Kidney capillary endothelial cell (primary cell): ENCODE data around the gene RHOF.

Source experiments
- DNase-seq: peaks from one replicate; pipeline ENCODE4 v3.0.0-alpha.2; 2018; ENCODE audit warnings: low spot score

The RHOF gene

DNA sequence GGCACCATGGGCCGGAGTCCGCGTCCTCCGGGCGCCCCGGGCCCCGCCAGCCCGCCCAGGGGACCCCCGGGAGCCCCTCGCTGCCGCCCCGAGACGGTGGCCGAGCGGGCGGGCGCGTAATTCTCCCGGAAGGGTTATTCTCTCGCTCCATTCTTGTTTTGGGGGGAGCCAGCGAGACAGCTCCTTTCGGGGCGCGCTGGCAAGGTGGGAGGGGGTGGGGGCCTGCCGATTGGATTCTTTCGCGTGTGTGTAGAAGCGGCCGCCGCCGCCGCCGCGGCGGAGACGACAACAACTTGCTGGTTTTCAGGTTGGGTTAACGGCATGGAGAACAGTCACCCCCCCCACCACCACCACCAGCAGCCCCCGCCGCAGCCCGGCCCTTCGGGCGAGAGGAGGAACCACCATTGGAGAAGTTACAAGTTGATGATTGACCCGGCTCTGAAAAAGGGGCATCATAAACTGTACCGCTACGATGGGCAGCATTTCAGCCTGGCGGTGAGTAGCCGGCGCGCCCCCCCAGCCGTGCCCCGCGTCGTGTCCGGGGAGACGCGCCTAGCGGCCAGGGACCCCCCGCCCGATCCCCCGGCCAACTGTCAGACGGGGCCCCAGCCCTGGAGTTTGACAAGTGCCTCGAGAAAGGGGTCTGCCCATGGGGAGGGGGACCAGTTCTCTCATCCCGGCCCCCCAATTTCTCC is 11.1 kb upstream of the RHOF start:
- no peak for DNase-seq

- no peak for DNase-seq
Measured at GRCh38 chr12:121803861-121804416, 10.5 kb upstream of the RHOF start, which contains the start of gene SETD1B. TSS of gene SETD1B (plus strand) at chr12:121804009. CDS start at chr12:121804738, 729 bp downstream.

DNA sequence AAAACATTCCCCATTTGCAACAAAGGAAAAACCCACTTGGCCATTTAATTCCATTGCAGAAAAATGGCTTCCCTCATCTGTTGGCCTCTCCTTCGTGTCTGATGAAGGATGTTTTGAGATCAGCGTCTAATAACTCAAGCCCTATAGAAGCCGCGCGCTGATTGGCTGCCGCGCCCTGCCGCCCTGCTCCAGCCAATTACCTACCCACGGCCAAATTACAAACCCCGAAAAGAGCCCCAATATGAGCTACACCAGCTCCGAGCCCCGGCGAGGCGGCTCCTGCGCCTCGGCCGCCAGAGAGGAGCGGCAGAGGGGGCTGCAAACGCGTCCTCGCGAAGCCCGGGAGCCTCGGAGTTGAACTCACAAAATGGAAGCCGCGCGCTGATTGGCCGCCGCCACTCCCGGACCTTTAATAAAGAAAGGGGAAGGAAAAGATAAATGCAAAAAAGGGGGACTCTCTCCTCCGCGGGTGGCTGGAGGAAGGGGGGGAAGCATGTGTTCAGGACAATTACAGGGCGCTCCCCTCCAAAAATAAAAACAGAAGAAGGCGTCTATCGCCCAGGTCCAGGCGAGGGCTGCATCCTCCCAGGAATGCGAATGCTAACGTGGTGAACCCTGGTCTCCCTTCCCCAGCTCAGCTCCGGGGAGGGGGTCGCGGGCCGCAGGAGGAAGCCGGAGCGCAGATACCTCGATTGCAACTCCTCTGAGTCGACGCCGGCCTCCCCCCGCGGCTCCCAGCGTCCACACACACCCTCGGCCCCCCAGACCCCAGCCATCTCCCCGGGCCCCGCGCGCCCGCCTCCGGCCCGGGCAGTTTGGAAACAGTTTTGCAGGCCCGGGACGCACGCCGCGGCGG is 9.6 kb upstream of the RHOF start:
- DNase-seq: peak; percentile 89

DNA sequence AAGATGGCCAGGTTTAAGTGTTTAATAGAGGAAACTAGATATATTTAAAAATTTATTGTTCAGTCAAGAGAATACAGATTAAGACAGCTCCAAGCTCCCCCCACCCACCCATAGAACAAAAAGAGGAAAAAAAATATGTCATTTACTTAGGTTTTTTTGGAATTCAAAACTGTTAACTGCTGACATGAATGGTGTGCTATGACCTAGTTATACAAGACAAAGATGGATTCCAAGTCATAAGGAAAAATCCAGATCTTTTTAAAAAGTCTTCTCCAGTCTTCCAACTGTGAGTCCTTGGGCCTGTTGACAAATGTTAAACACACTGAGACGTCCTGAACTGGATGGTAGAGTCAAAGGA is 9.0 kb upstream of the RHOF start:
- no peak for DNase-seq

GRCh38 chr12:121801595-121802484 is 8.4 kb upstream of the RHOF start:
- DNase-seq: peak; percentile 67

DNA sequence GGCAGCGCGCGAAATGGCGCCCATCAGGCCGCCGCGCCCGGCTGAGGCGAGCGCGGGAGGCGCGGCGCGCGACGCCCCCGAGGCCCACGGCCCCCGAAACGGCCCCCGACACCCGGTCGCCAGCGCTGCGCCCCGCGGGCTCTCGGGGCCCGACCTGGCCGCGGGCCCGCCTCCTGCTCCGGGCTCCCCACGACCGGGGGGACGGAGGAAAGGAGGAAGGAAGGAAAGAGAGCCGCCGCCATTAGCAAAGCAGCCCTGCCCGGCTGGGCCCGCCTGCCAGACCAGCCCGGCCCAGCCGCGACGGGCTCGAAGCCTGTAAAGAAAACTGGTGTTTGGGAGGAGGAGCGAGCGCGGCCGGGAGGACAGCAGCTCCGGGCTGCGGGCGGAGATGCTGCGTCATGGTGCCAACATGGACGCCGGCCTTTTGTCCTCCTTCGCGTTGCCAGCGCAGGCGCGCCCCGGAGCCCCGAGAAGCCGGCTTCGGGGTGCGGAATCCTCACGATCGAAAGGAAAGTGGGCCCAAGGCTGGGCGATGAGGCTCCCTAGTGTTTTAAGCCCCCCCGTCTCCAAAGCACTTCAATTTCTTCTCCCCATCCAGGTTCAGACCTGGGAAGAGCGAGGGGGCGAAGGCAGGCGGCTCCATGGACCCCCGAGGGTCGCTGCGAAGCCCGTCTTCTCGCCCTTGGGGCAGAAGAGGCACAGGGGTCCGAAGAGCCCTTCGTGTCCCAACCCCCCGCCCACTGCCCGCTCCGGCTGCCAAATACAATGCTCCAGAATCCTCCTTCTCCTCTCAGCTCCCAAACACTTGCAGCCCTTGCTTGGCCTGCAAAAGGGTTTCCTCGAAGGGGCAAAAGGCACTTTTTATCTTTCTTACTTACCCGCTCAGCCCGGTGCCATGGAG is 7.5 kb upstream of the RHOF start:
- DNase-seq: no peak

DNA sequence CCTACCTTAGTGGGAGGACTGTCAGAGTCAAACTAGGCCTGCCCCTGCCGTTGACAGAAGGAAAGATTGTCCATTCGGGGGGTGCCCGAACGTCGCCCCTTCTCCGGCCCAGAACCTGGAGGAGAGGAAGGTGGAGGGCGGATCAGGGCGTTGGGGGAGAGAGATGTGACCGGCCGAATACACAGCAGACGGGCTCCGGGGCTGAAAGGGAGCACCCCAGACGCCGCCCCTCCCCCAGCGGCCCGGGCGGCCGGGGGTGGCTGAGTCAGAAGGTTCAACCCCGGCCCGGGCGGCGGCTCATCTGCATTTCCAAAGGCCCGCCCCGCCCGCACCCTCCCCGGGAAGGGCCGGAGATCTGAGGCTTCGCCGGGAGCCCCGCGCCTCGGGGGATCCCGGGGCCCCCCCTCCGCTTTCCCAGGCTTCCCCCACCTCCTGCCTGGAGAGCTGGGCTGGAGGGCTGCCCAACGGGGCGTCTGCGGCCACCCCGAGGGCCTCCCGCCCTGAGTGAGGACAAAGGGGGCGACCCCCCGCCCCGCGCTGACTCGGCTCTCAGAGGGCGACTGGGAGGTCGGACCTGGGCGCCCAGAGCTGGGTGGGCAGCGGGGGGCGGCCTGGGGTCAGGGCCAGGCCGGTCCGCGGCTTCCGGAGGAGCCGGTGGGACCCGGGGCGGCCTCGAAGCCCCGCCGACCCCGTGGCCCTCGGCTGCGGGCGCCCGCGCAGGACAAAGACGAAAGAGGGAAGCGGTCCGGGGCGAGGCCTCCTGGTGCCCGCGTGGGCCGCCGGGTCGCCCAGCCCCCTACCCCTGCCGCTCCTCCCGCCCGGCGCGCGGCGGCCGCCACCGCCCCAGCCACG is 6.6 kb upstream of the RHOF start:
- DNase-seq: no peak

DNA sequence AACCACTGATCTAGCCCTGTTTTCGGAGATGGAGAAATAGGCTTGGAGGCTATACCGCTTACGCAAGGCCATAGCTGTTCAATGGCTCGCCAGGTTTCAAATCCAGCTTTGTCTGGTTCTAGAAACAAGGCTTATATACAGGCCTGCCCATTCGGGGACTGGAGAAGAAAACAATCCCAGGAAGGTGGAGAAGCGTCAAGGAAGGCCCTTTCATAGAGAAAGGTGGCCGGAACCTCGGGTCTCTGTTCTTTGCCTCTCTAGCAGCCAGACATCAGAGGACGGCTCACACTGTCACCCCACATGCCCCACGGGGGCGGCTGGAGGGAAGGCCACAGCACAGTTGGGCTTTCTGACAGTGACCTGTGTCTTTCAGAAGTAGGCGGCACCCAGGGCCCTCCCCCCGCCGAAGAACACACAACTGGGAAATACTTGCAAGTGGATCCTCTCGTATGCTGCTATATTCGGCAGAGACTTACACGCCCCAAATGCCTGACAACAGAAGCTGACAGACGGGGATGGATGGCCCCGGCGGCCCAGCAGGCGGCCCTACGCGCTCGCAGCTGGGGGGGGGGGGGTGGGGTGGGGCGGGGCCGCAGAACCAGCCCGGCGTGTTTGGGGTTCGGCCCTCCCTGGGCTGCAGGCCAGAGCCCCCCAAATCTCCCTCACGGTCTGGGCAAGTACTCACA is 5.8 kb upstream of the RHOF start:
- no peak for DNase-seq

GRCh38 chr12:121798787-121799155 is 5.3 kb upstream of the RHOF start:
- no peak for DNase-seq

DNA sequence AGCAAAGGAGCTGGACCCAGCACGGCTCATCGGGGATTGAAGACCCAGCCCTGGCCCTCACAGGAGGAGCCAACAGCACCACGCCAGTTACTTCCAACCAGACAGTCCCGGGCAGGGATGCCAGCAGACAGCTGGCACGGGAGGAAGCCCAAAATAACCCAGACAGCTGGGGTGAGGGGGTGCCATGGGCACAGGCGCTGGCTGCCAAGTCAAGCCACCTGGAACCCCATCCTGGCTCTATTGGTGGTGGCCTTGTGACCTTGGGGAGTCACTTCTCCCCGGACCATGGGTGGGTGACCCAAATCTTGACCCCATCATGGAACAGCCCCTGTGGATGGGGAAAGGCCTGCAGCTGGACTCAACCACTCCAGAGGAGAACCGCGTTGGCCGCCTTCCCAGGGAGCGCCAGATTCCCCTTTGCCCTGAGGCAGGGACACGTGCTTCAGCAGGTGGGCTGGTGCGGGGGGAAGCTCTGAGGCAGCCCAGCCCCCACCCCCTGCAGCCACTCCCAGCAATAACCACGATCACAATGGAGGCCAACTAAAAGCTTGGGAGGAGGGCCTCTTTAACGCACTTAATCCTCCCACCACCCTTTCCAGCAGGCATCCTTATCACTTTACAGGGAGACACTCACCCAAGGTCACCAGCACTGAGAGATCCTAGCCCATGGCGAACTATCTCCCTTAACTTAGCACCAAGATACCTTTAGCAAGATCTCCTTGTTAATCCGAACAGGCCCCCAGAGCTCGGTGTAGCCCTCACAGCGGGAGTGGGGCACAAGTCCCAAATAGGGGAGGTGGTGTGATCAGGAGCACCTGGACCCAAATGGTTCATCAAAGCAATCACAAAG is 4.7 kb upstream of the RHOF start:
- DNase-seq: no peak

DNA sequence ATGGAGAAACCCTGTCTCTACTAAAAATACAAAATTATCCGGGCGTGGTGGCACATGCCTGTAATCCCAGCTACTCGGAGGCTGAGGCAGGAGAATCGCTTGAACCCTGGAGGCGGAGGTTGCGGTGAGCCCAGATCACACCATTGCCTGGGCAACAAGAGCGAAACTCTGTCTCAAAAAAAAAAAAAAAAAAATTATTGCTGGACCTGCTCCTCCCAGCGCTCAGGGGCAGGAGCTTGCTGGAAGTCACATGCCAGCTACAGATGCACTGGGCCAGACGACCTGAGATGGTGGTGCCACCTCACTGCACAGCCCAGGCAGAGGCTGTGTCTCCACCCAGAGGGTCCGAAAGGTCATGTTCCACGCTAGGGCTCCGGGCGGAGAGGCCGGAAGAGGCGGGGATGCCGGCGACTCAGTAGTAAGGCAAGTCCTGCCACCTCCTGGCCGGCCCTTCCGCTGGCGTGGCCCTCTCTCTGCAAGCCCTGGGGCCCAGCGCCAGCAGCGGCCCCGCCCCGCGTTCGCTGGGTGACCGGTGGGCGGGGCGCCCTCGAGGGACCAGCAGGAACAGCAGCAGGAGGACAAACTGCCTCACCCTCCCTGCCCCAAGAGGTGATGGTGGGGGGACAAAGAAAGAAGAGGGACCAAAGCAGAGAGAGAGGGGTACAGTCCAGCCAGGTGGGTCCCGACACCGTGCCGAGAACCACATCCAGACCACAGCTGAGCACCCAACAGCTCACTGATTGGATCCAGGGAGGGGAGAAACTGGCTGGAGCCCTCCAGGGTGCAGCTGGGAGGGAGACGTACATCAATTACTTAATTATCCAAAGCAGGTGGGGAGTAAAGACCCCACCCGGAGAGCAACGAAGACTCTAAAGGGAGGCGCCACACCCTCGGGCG is 3.6 kb upstream of the RHOF start:
- DNase-seq: peak; percentile 91

DNA sequence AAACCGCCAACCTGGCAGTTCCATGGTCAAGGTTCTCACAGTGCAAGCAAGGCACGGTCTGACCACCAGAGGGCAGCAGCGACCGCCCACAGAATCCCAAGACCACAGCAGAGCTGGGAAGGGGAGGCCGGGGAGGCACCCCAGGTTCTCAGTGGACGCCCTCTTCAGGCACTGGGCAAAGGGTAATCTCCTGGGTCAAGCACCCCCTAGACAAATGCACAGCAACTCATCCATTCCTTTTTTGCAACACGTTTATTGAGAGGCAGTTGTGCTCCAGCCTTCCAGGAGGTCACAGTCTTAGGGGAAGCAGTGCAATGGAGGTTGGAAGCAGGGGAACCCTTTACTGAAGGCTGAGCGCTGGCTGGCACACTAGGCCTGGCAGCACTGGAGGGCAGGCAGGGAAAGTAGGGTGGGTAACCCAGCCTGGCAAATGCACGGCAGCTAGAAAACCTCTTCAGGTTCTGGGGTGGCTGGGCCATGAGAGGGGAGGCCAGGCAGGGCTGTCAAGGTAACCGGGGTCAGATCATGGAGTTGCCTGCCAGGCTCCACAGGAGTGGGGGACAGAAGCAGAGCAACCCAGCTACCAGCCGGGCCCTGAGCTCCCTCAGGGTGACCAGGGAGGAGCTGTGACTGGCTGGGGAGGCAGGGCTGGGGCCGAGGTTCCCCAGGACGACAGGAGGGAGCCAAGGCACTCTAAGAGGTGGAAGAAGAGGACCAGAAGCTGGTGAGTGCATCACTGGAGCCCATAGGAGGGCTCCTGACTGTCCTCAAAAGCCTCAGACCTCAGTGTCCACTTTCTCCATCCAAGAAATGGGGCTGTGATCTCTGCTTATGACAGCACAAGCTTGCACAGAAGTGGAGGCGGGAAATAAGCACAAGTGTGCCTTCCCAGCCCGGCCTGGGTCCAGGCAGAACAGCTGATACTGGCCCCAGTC is 1.8 kb upstream of the RHOF start:
- peak; percentile 83 for DNase-seq

DNA sequence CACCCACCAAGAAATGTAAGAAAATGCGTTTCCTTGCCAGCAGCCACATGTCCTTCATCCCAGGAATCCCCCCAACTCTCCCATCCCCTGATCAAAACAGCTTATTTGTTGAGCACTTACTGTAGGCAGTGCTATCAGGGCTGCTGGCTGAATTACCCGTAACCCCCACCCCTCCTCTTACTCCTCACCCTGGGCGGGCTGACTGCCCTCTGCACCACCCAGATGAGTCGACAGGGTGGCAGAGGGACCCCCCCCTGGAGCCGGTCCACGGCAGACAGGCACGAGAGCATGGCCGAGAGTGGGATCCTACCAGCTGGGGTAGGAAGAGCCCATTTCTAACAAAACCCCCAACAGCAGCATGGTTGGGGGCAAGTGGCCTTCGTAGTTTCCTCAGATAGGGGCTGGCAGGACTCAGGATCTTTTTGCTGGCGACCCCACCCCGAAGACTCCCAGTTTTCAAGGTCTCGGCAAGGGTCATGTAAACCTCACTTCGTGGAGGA is 1.1 kb upstream of the RHOF start:
- DNase-seq: no peak

DNA sequence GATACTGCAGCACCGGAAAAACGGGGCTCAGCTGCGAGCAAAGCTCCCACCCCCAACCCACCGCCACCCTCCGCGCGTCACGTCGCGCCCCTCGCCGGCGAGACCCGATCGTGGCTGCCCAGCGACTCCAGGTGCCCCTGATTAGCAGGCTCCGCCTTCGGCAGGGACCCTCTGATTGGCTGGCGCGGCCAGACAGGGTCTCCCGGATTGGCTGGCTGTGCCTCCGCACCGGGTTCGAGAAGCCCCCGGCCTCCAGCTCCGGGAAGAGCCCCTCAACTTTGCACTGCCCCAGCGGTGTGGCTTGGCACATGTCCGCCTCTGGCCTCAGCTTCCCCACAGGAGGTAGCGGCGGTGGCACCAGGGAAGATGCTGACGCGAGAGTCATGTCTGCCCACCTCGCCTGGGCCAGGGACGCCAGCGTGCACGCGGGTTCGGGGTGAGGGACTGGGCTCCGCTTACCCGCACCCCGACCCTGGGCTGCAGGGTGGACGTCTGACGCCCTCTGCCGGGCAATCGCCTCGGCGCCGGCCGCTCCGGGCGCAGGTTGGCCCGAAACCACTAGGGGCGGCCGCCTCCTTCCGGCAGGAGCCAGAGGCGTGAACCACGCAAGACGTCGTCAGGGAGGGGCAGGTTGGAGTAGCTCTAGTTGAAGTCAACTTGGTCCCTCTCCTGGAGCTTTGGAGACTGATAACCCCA is 498 bp upstream of the RHOF start:
- peak; percentile 94 for DNase-seq

DNA sequence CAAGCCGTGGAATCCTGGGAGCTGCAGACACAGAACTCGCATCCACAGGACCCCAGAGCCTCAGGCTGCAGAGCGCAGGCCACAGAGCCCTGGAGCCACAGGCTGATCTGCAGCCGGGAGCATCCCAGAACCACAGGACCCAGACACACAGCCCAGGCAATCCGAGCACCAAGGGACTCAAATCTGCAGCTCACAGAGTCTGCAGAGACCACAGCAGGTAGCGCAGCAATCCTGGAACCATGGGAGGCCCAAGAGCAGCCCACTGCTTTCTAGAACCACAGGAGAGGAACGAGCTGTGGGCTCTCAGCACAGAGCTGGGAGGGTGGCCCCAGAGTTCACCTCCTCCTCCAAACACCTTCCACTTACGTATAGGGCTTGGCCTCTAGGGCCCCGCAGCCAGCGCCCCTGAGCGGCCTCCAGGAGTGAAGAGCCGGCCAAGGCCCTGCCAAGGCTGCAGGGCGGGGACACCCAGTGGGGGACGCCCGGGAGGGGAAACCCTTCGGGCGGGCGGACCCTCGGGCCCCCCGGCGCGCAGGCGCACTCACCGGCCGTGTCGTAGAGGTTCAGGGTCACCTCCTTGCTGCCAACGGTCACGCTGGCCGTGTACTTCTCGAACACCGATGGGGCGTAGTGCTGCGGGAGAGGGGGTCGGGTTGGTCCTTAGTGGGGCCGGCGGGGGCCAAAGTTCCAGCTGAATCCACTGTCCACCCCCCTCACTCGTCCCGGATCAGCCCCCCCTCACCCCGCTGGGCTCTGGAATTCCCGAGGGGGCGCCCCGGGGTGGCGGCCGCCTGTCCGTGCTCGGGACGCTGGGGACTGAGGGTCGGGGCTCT is 665 bp downstream of the RHOF start:
- DNase-seq: no peak
